Skeletal muscle tissue (tissue), 4 donors: ENCODE data around the gene ZNF513. TPM values are rescaled to one million over a fixed set of nuclear protein-coding genes. Genes with fewer than 3 reads are reported as not detected.
"Not testable (repeated sequence)": the region's sequence is repeated elsewhere in the genome, so short reads cannot be mapped to it uniquely, and the experiment has no call there.

ENCODE experiments used
- H3K27ac ChIP-seq: one replicate; pipeline ENCODE4 v1.7.0; 2013; ENCODE audit warnings: mild to moderate bottlenecking, low read depth, low read length, inconsistent platforms
- H3K27me3 ChIP-seq, 3 donors: one replicate each; pipeline ENCODE4 v1.7.0; 2013; ENCODE audit warnings: low read length in 3 of 3; ENCODE audit not compliant: control insufficient read depth in 3 of 3, insufficient read depth in 3 of 3
- H3K36me3 ChIP-seq, 3 donors: one replicate each; pipeline ENCODE4 v1.7.0; 2013; ENCODE audit warnings: low read length in 3 of 3; ENCODE audit not compliant: control insufficient read depth in 3 of 3, insufficient read depth in 3 of 3
- H3K4me1 ChIP-seq, 3 donors: one replicate each; pipeline ENCODE4 v1.7.0; 2013; ENCODE audit warnings: low read length in 3 of 3, mild to moderate bottlenecking in 3 of 3; ENCODE audit not compliant: control insufficient read depth in 3 of 3, insufficient read depth in 3 of 3
- H3K4me3 ChIP-seq, 3 donors: one replicate each; pipeline ENCODE4 v1.7.0; 2013; ENCODE audit warnings: low read length in 3 of 3
- H3K9ac ChIP-seq, 3 donors: one replicate each; pipeline ENCODE4 v1.7.0; 2013; ENCODE audit warnings: low read length in 3 of 3, mild to moderate bottlenecking in 3 of 3, moderate library complexity in 2 of 3, low read depth in 1 of 3
- H3K9me3 ChIP-seq, 3 donors: one replicate each; pipeline ENCODE4 v1.7.0; 2013; ENCODE audit warnings: low read length in 3 of 3; ENCODE audit not compliant: control insufficient read depth in 3 of 3
- total RNA-seq: library from RNA; depleted of rRNA; stranded (reverse); fragments of >200 nt; gene quantifications from one replicate; pipeline ENCODE4 v1.2.3, GENCODE V29; 2014
- donor health status: Osteomylitis.

ZNF513 gene, protein sequence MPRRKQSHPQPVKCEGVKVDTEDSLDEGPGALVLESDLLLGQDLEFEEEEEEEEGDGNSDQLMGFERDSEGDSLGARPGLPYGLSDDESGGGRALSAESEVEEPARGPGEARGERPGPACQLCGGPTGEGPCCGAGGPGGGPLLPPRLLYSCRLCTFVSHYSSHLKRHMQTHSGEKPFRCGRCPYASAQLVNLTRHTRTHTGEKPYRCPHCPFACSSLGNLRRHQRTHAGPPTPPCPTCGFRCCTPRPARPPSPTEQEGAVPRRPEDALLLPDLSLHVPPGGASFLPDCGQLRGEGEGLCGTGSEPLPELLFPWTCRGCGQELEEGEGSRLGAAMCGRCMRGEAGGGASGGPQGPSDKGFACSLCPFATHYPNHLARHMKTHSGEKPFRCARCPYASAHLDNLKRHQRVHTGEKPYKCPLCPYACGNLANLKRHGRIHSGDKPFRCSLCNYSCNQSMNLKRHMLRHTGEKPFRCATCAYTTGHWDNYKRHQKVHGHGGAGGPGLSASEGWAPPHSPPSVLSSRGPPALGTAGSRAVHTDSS
- total RNA-seq = 7.3 TPM

DNA sequence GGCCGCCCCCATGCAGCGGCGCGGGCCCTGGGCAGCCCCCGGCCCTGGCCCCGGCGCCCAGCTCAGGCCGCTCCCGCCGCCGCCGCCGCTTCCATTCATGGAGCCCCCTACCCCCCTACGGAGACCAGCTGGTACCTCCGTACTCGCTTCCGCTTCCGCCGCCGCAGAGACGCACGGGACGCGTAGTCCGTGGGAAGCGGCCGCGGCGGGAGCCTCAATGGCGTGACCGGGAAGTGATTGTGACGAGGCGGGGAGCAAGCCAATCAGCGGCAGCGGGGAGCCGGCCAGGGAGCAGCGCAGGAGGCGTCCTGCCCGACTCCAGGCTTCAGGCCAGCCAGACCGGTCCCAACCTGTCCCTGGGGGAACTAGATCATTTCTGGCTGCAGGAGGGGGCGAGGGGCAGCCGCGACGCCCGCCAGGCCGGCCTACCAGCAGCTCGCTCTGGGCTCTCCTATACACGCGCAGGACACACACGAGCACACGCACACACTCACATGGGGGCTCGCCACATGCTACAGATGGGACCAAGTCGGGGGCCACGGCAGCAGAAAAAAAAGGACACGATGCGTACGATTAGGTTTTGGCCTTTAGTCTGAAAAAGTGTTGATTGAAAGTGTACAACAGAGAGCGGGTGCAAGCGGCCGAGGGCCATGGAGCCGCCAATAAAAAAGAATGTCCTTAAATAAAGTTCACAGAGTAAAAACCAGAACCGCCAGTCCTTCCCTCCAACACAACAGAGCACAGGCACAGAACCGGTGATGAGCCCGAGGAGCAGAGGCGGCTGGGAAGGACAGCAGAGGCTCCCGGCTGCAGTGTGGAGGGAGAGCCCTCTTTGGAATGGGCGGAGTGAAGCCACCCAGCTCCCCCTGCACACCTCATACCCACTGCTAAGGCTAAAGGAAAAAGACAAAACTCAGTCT lies at the start of gene ZNF513:
Gene ZNF513, minus strand, starts transcription at position 109 of the 920 bp plus-strand sequence. CDS start 208 bp downstream, outside the sequence.
- Histone ChIP-seq H3K4me1 (peaks cover 19 to 27% (median 21%) of the 10 kb centered on the region in 3 donors), H3K36me3 (peaks cover 58 to 68% (median 59%) of the 10 kb centered on the region in 3 donors), H3K27ac (peak within 1 kb of the TSS; percentile 95), H3K4me3 (peak within 1 kb of the TSS; percentile 84 to 90 (median 84)), H3K9me3 (no peaks in the 10 kb centered on the region), H3K27me3 (no peaks in the 10 kb centered on the region), H3K9ac (peak within 1 kb of the TSS; percentile 91 to 94 (median 92))

DNA sequence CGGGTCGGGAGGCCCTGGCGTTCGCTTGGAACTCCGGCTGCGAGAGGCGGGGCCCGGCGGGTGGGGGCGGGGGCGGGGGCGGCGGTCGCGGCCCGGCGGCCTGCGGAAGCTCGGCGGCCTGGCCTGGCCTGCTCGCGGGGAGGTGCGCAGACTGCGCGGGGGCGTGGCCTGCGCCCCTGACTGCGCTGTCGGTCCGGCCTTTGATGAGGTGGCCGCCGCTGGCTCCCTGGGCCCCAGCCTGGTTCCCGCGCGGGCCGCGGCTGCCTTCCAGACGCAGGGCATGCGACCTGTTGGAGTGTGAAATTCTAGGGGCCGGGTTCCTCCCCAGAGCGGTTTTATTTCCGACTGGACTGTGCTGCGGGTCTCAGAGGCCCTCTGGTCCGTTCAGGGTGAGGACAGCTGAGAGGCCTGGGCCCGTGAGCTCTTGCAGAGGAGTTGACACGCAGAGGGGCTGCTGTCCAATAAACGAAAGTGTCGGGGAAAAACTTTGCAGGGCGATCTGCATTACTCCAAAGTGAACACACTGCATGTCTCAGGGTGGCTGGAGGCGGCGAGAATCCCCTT lies 48.5 kb upstream of the ZNF513 start:
- H3K27ac ChIP-seq = peak overlapping the region; percentile 96
- H3K9me3 ChIP-seq = no peaks in the 10 kb centered on the region
- peak overlapping the region; percentile 90 to 93 (median 91) for H3K4me3 ChIP-seq
- H3K4me1 ChIP-seq = peaks cover 19 to 38% (median 28%) of the 10 kb centered on the region in 3 donors
- peak overlapping the region; percentile 95 to 97 (median 96) for H3K9ac ChIP-seq
- peaks cover 10 to 11% (median 10%) of the 10 kb centered on the region in 3 donors for H3K36me3 ChIP-seq
- no peaks in the 10 kb centered on the region for H3K27me3 ChIP-seq

DNA sequence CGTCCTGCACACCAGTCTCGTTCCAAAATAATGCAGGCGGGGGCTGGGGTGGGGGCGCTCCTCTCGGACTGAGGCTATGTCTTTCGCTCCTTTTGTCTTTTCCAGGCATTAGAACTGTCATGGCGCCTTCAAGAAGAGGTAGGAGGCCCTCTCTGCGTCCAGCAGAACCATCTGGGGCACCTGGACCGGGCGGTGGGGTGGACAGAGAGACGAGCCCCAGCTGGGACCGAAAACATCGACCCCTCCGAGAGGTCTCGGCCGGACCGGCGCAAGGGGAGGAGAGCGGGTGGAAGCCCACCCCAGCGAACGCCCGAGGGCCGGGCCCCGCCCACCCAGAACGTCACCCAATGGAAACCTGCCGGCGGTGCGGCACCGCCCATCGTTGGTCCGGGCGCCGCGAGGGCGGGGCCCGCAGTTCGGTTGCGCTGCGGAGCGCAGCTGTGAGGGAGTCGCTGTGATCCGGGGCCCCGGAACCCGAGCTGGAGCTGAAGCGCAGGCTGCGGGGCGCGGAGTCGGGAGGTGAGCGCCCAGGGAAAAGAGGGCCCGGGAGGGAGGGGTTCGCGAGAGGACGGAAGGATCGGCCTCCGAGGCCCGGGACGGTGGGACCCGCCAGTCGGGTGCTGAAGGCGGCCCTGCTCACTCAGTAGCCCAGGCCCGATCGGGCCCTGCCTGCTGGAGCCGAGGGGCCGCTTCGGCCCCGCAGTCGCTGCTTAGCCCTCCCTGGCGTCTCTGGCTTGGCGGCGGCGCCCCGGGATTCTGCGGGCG lies 47.9 kb upstream of the ZNF513 start, which contains the start of gene NRBP1:
Gene NRBP1, plus strand, starts transcription at position 419 of the 765 bp plus-strand sequence. CDS start 4,643 bp downstream, outside the sequence.
- Histone ChIP-seq H3K4me1 (peaks cover 19 to 38% (median 28%) of the 10 kb centered on the region in 3 donors), H3K27me3 (no peaks in the 10 kb centered on the region), H3K4me3 (peak within 1 kb of the TSS; percentile 90 to 93 (median 91)), H3K36me3 (peaks cover 3 to 4% (median 3%) of the 10 kb centered on the region in 3 donors), H3K9me3 (no peaks in the 10 kb centered on the region), H3K27ac (peak within 1 kb of the TSS; percentile 96), H3K9ac (peak within 1 kb of the TSS; percentile 95 to 97 (median 96))

DNA sequence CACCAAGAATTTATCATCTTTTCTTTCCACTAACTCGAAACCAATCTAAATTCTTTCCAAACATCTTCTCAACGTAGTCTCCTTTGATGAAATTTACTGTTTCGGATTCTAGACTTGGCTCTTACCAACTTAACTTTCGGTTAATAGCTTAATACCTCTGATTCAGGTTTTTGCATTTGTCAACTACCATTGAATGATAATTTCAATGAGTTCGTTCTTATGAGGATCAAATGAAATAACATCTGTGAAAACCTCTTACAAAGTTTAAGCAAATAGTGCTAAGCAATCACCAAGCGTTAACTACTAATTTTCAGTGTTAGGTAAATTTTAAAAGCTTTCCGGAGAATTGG lies 47.3 kb upstream of the ZNF513 start:
- Histone ChIP-seq H3K9me3 (no peaks in the 10 kb centered on the region), H3K27me3 (no peaks in the 10 kb centered on the region), H3K9ac (peak overlapping the region; percentile 95 to 97 (median 96)), H3K4me3 (peak overlapping the region; percentile 86 to 93 (median 90)), H3K27ac (peak overlapping the region; percentile 96), H3K36me3 (no peaks in the 10 kb centered on the region), H3K4me1 (peaks cover 19 to 33% (median 26%) of the 10 kb centered on the region in 3 donors)

DNA sequence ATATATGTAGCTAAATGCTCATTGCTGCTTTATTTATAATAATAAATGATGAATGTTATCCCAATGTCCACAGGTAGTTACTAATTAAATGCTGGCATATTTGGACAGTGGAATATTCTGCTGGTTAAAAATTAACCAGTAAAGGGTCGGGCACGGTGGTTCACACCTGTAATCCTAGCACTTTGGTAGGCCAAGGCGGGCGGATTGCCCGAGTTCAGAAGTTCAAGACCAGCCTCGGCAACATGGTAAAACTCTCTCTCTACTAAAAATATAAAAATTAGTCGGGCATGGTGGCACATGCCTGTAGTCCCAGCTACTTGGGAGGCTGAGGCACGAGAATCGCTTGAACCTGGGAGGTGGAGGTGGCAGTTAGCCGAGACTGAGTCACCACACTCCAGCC lies 44.5 kb upstream of the ZNF513 start:
- H3K27me3 ChIP-seq, H3K36me3 ChIP-seq, H3K9ac ChIP-seq, H3K4me3 ChIP-seq, H3K27ac ChIP-seq, H3K9me3 ChIP-seq: not testable (repeated sequence)
- H3K4me1 ChIP-seq = peaks cover 6 to 12% (median 10%) of the 10 kb centered on the region in 3 donors

DNA sequence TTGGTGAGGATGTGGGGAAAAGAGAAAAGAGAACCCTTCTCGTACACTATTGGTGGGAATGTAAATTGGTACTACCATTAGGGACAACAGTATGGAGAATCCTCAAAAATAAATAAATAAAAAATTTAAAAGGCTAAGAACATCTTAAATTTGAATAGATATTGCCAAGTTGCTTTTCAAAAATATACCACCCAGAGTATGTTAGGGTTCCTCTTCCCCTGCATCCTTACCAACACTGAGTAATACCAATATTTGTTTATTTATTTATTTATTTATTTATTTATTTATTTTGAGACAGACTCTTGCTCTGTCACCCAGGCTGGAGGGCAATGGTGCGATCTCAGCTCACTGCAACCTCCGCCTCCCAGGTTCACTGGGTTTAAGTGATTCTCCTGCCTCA lies 42.4 kb upstream of the ZNF513 start:
- Histone ChIP-seq H3K4me1 (peaks cover 0 to 4% (median 2%) of the 10 kb centered on the region in 3 donors), H3K4me3 (no peak overlapping the region), H3K9ac (no peak overlapping the region), H3K9me3 (no peaks in the 10 kb centered on the region), H3K27ac (no peak overlapping the region), H3K36me3 (no peaks in the 10 kb centered on the region), H3K27me3 (no peaks in the 10 kb centered on the region)

DNA sequence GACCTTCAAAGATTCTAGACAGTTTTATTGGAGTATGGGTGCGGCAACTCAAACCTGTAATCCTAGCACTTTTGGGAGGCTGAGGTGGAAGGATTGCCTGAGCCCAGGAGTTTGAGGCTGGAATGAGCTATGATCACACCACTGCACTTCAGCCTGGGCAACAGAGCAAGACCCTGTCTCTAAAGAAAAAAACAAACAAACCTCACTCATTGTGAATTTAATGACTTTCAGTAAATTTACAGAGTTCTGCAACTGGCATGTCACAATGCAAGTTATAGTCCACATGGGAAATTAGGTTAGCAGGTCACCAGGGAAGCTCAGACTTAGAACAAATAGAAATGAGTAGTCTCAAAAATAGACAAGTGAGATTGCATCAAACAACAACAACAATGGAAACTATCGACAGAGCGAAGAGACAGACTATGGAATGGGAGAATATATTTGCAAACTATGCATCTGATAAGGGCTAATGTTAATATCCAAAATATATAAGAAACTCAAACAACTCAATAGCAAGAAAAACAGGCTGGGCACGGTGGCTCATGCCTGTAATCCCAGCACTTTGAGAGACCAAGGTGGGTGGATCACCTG lies 41.2 kb upstream of the ZNF513 start:
- H3K9ac ChIP-seq = no peak overlapping the region

DNA sequence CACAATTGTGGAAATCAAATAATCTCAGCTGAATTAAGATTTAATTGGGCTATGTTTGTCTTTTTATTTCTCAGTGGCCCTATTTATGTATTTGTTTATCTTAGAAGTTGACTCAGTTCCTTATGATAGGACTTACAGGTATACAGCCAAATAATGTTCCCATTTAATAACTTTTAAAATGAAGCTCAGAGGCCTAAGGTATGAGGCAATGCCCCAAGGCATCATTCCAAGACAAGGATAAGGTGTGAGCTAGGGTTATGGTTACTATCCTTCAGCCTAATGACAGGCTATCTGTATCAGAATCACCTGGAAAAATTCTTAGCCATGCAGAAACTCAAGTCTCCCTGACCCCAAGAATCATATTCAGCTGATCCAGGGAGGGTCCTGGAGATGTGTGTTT lies 40.5 kb upstream of the ZNF513 start:
- Histone ChIP-seq H3K9ac (no peak overlapping the region), H3K27ac (no peak overlapping the region), H3K4me1 (no peaks in the 10 kb centered on the region), H3K27me3 (no peaks in the 10 kb centered on the region), H3K4me3 (no peak overlapping the region), H3K36me3 (no peaks in the 10 kb centered on the region), H3K9me3 (no peaks in the 10 kb centered on the region)

More for the DNA sequence above, 41.2 kb upstream of the ZNF513 start:
- H3K36me3 ChIP-seq = no peaks in the 10 kb centered on the region
- H3K9me3 ChIP-seq = no peaks in the 10 kb centered on the region
- H3K4me1 ChIP-seq = no peaks in the 10 kb centered on the region
- no peak overlapping the region for H3K4me3 ChIP-seq
- H3K27me3 ChIP-seq = no peaks in the 10 kb centered on the region
- no peak overlapping the region for H3K27ac ChIP-seq

DNA sequence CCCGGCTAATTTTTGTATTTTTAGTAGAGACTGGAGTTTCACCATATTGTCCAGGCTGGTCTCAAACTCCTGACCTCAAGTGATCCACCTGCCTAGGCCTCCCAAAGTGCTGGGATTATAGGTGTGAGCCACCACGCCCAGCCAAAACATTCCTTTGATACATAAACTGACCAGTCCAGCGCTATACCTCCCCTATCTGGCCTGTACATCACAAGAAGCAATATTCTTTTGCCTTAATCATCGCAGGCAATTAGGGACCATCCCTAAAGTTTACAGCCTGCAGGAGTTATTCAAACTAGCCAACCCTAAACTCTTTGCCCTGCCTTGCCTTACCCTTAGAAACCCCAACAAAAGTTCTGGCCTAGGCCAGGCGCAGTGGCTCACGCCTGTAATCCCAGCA lies 35.6 kb upstream of the ZNF513 start:
- no peaks in the 10 kb centered on the region for H3K27me3 ChIP-seq
- H3K36me3 ChIP-seq = no peaks in the 10 kb centered on the region
- H3K9me3 ChIP-seq = no peaks in the 10 kb centered on the region
- no peak overlapping the region for H3K27ac ChIP-seq
- no peak overlapping the region for H3K9ac ChIP-seq
- H3K4me3 ChIP-seq = no peak overlapping the region
- no peaks in the 10 kb centered on the region for H3K4me1 ChIP-seq
